ENCODE measurements around the gene FAM50B.
A peak's percentile ranks its signal among the peaks of the same experiment; 100 is the strongest.
"Not testable (repeated sequence)": the region's sequence is repeated elsewhere in the genome, so short reads cannot be mapped to it uniquely, and the experiment has no call there.

The FAM50B gene

DNA sequence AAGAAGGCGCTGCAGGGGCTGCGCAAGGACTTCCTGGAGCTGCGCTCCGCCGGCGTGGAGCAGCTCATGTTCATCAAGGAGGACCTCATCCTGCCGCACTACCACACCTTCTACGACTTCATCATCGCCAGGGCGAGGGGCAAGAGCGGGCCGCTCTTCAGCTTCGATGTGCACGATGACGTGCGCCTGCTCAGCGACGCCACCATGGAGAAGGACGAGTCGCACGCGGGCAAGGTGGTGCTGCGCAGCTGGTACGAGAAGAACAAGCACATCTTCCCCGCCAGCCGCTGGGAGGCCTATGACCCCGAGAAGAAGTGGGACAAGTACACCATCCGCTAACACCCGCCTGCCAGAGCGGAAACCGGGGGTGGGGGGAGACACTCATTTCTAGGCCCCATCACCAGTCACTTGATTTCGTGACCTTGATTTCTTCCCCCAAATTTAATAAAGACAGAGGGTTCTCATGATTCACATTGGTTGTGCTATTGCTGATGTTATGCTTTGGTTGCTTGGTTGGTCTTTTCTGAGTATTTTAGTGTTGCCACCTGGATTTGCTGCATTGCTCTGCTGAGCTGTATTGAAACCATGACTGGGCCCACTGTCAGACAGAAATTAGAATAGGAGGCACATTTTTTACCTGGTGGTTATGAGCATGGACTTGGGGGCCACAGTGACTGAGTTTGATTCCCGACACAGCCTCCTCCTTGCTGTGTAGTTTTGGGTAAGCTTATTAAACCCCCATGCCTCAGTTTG is 1.5 kb downstream of the FAM50B start:
- DNase-seq = no peak

DNA sequence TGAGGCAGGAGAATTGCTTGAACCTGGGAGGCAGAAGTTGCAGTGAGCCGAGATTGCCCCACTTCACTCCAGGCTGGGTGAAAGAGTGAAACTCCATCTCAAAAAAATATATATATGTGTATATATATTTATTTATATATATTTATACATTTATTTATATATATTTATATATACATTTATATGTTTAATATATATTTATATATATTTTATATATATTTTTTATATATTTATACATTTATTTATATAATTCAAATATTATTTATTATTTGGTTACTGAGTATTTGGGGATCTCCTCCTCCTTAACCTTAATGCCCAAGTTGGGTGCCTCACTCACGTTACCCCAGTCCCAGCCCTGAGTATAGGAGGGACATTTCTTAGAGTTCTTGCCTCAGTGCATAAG is 2.7 kb downstream of the FAM50B start:
- no peak for DNase-seq

DNA sequence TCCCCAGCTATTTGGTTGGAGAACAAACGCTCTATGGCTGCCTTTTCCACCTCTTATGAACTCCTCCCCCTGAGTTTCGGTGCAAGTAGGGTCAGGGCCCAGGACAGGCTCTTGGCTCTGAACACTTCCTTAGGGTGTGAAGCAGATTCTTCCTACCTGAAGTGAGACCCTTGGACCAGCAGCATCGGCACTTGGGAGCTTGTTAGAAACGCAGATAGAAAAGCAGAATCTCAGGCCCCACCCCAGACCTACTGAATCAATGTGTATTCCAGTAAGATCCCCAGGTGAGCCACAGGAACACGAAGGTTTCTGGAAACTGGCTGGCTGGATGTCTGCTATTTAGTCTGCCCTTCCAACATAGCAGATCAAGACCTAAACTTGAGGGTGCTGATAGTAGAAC is 3.2 kb downstream of the FAM50B start:
- no peak for DNase-seq

DNA sequence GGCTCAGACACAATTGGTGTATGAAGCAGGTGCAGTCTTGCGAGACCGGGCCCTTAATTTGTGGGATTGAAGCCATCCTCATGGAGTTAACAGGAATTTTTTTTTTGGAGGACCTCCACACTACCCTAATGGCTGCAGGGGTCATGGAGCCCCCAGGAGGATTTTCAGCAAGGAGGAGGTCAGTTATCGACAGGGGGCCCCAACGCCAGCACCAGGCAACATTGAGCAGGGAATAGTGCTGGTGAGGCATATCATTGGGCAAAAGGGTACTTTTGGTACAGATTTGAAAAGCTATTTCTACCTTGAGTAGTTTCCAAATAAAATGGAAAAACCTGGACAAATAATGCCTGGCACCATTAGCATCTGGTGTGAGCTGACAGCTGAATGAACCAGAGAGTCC is 6.7 kb downstream of the FAM50B start:
- DNase-seq = no peak

DNA sequence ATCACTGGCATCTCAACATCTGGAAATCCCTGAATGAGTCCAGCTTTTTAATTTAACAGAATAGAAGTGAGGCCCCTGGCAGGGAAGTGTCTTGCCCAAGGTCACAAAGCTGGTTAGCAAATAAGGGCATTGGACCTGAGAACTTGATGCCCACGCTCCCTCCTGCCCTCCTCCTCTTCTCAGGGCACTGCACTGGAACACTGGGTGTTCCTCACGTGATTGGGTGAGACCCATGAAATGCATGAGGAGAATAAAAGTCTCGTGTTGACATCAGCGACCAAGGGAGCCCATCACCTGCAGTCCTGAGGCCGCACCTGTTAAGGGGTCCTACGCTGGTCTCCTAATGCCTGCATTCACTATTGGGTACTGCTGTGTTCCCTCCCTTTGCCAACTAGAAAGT is 7.4 kb downstream of the FAM50B start:
- no peak for DNase-seq

DNA sequence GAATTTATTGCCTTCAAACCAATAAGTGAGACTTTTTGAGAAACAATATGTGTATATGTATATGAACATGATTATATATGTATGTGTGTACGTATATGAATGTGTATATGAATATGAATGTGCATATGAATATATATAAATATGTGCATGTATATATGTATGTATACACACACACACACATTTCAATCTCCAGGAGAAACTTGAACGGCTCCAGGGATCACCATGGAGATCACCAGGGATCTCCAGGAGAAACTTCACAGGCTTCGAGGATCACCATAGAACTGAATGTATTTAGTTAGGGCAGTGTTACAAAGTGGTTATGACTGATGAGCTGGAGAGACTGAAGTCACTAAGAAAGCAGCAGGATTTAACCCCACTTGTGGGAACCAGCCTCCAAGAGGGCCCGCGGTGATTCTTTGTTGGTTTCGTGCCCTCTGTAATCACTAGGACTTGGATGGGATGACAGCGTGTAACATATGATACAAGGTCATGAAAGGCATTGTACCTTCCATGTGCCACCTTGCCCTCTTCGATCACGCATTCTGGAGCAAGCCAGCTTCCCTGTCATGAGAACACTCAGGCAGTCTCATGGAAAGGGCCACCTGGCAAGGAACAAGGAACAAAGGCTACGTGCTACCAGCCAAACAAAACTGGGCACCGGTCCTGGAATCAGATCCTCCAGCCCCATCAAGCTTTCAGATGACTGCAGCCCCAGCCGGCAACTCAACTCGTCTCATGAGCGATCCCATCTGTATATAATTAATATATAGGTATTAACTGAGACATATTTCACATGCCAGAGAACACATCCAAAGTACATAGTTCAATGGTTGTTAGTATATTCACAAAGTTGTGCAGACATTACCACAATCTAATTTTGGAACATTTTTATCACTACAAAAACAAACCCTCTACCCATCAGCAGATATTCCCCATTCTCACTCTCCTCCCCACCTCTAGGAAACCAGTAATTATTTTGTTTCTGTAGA is 8.6 kb downstream of the FAM50B start:
- peak; percentile 54 for DNase-seq

DNA sequence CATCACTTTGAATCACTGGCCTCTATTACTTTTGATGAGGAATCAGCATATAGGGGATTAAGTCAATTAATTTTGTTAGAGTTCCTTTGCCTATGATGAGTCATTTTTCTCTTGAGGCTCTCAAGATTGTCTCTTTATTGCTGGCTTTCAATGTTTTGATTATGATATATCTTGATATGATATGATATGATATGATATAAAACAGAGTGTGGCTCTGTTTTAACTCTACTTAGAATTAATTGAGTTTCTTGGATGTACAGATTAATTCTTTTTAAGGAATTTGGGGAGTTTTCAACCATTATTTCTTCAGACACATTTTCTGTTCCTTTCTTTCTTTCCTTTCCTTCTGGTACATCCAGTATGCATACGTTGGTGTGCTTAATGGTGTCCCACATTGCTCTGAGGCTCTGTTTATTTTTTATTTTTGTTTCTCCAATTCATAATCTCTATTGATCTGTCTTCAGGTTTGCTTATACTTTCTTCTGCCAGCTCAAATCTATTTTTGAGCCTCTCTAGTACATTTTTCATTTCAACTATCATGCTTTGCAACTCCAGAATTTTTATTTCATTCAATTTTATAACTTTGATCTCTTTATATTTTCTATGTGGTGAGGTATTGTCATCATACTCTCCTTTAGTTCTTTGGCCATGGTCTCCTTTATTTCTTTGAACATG is 10.8 kb downstream of the FAM50B start:
- no peak for DNase-seq

DNA sequence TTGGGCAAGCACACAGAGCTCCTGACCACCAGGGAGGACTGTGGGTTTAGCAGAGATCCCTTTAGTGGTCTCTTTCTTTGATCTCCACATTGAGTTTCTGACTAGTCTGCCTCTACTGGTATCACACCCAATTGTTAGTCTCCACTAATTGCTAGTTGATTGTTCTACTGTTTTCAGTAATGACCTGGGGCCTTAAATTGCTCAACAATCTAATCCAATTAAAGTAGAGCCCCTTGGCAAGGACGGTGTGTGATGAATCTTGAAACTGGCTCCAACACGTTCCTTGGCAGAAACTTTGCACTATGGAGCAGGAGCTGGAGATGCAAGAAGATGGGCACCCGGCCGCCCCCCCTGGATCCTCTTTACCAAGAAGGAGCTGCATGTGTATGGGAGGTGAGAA is 12.3 kb downstream of the FAM50B start:
- no peak for DNase-seq

DNA sequence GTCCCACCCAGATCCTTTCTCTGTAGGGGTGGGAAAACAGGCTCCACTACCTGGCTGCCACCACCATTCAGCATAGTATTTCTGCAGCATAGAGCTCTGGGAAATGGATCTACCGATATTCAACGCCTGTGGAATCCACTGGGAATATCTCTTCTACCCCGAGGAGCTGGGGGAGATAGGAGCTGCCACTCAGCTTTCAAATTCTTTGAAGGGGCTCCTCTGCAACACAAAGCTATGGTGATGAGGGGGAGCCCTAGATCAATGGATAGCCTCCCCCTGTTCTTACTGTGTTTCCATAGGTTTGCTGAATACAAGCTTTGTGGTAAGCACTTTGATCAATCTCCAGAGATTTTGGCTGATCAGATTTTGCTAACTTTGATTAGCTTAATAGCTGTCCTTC is 12.9 kb downstream of the FAM50B start:
- no peak for DNase-seq

DNA sequence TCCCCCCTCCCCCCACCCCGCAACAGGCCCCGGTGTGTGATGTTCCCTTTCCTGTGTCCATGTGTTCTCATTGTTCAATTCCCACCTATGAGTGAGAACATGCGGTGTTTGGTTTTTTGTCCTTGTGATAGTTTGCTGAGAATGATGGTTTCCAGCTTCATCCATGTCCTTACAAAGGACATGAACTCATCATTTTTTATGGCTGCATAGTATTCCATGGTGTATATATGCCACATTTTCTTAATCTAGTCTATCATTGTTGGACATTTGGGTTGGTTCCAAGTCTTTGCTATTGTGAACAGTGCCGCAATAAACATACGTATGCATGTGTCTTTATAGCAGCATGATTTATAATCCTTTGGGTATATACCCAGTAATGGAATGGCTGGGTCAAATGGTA is 14.1 kb downstream of the FAM50B start:
- DNase-seq = not testable (repeated sequence)

DNA sequence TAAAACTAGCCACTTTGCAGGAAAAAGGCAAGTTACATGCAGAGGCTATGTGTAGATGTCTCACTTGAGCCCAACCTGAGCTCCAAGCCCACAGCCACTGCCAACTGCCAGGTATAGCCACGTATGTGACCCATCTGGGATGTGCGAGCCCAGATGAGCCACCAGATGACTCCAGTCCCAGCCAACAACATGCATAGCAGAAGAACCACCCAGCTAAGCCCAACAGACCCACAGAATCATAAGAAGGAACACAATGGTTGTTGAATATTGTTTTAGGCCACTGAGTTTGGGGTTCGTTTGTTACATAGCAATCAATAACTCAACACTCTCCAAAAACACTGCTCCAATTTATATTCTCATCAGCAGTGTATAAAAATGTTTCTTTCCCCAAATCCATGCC is 16.3 kb downstream of the FAM50B start:
- no peak for DNase-seq

DNA sequence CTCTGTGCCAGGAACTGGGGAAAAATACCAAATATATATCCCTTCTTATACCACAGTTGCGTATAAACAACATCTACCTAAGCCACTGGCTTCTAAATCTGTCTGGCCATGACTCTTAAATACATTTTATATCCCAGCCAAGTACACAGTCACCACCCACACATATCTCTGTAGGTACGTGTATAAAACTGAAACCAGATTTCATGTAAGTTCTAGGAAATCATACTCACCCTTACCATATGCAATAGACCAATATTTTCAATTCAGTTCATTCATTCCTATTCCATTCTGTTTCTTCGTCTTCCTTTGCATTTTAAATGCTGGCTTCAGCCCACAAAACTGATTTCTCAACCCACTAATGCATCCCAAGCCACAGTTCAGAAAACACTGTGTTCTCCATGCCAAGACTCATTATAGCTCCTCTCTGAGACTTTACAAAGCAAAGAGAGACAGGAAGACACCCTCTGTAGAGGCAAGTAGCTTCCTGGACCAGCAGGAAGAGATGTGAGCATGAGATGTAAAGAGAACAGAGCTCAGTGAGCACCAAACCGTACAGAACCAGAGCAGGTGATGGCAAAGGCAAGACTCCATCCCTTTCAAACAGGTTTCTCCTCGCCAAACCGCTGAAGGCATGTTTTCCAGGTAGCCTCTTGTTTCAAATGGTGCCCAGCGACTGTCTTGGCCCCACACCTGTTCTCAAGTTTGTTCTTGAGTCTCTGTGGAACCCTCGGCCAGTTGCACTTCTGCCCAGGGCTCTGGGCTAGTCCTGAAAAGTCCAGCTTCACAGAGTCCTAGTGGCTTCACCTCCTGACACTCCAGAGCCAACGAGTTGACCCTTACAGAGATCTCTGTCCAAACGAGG is 18.7 kb downstream of the FAM50B start:
- DNase-seq = no peak

DNA sequence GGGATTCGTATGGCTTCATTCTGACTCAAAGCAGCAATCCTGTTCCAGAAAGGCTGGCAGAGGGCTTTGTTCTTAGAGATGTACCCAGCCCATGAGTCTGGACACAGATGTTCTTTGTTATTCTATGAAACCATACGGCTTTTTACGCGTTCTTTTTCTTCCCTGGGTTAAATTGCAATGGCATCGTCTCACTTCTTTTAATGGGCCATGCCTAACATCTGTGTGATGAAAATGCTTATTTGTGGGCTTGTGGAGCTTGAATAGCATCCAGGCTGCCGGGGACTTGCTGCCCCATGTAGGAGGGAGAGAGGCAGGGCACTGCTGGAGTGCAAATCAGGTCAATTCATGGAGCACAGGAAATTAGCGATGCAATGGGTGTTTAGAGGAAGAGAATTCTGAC is 19.4 kb downstream of the FAM50B start:
- no peak for DNase-seq

DNA sequence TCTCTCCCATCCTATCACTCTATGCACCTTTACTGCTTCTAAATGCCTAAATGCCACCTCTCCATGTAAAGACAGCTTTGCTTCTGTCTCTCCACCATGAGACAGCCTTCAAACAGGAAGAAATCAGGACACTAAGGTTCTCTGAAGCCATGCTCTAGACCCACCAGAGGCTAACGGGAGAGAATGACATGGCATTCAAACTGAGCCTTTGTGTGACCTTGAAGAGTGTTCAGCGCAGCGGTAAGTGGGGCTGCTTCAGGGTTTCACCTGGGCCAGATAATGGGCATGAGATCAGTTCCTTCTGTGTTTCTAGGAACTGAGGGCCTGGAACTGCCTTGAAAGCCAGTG is 20.1 kb downstream of the FAM50B start:
- no peak for DNase-seq

DNA sequence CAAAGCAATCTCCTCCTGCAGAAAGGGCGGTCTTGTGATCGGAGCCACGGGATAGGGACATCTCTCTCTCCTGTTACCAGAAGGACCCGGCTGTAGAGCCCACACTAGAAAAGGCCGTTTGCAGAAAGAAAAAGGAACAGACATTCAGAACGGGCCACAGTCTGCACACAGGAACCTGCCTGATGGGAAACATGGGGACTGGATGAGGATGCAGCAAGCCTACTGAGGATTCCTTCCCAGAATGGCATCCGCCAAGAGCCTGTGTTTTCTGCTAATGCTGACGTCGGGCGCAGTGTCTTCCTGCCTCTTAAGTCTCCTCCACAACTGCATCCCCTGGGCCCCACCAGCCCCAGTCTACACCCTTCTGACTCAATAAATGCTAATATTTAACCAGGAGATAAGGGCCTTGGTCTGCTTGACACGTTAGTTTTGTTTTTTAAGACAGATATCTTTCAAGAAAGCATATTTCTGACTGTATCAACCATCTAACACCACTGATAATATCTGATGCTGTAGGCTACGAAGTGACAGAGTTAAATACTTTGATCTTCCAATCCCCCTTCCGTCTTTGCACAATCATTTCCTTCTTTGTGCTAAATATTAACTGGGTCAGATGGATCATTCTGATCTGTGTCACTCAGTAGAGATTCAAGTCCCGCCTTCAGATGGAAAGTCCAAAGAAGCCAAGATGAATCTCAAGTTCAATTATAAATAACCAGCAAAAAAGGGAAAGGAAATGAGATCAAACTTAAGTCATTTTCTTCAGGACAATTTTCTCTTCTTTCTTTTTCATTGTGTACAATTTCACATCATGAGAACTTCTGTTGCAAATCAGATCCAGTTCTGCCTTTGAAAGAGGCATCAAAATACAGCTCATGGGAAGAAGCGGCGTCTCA is 20.7 kb downstream of the FAM50B start:
- DNase-seq = no peak

DNA sequence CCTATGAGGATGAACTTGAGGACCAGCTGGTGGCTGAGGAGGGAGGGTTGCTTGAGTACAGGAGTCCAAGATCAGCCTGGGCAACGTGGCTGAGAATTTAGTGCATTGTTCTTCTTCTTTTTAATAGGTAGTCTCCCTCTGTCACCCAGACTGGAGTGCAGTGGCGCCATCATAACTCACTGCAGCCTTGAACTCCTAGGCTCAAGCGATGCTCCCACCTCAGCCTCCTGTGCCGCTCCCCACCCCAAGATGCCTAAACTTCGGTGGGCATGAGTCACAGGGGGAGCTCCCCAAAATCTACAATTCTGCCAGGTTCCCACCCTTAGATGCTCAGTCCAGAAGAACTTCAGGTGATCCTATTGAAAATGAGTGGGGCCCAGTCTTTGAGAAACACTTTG is 21.4 kb downstream of the FAM50B start:
- DNase-seq = no peak

DNA sequence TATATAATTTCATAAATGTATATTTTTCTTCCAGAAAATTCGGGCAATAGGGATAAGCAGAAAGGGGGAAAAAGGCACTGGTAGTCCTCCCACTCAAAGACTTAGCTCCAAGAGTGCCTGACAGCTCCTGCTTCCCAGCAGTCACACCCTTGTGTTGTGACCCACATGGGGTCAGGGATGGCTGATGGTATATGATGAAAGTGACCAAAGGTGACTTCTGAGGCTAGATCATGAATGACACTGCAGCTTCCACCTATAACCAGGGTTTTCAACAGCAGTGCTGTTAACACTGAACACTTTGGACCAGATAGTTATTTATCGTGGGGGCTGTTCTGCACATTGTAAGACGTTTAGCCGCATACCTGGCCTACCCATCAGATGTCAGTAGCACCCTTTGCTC is 22.3 kb downstream of the FAM50B start:
- no peak for DNase-seq

DNA sequence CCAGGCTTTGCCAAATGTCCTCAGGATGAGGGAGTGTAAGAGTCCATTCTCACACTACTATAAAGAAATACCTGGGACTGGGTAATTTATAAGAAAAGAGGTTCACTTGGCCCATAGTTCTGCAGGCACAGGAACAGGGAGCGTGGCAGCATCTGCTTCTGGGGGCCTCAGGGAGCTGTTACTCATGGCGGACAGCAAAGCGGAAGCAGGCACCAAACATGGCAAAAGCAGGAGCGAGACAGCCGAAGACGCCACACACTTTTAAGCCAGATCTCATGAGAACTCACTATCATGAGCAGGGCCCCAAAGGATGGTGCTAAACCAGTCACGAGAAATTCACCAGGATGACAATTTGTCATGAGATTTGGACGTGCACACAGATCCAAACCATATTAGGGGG is 22.8 kb downstream of the FAM50B start:
- no peak for DNase-seq

DNA sequence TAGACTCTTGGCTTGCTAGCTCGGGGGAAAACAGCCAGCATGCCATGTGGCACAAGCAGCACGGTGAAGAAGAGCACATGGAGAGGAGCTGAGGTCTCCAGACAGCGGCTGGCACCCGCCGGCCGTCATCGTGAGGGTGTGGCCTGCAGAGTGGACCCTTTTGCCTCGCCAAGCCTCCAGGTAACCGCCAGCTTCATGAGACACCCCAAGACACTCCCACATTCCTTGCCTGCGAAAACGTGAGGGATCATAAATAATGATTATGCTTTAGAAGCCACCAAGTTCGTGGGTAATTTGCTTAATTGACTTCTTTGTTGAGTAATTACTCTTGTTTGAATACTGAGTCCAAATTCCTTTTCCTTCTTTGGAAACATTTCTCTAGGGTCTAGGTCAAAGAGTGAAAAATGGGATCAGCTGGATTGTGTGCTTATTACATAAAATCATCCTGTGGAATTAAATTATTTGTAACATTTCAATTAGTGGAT is 23.2 kb downstream of the FAM50B start:
- no peak for DNase-seq

DNA sequence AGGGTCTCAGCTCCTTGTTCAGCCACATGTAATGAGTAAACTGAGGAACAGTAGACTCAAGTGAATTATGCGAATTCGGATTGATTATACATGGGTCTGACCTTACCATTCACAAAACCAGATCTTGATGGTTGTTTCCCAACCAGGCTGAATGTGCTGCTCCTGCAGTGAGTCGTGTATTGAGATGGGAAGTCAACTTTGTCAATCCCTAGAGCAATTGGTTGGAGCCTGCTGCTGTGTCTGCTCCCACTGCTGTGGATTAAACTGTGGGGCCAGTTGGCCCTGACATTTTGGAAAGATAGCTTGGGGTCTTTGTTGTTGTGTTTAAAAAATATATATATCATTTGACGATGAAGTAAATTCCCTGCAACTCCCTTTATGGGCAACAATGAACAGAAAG is 23.9 kb downstream of the FAM50B start:
- no peak for DNase-seq

DNA sequence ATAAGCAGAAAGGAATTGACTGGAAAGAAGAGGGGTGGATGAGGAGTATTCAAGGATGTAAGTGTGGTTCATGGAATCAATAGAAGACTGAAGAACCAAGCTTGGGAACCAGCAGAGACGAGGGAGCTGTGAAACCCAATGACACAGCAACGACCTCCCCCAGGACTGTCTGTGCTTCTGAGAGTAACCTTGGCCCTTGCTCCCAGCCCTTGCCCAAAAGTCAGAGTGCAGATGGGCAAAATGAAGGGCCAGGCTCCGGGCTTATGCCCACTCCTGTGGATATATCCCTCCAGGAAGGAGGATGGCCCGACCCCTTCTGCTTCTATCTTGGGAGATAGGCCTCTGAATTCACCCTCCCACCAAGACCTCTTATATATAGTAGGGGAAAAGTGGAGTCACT is 24.9 kb downstream of the FAM50B start:
- no peak for DNase-seq

DNA sequence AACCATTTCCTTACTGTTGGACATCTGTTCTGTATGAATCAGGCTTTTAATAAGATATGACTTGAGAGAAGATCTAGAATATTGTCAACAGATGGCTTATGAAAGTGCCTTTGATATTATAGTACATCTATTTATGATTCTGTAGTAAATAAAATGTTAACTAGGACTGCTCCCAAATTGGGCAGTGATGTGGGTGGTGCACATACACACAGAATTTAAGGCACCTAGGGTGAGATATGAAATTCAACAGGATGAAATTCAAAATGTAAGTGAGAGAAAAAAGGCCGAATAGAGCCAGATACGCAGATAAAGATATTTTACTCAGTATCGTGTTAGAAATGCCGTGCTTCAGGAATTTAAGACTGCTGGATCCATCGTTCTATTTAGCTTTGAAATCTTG is 26.3 kb downstream of the FAM50B start:
- DNase-seq = no peak

All from NCI-H2029 (cell line).